HepG2 (cell line): ENCODE data around the gene TELO2. TPM values are rescaled to one million over a fixed set of nuclear protein-coding genes. Genes with fewer than 3 reads are reported as not detected.

Source experiments
- ATAC-seq: fragments of 200-7000 bp; cut with Tn5 transposase; 3 replicates; pipeline ENCODE4 v1.9.1; 2020; ENCODE audit warnings: mild to moderate bottlenecking, moderate library complexity
- BruUV-seq: library from RNA; stranded (reverse); fragments of 400-500 nt; replicated peaks from 2 replicates; lab custom pipeline; 2021; lab: Mats Ljungman, UMichigan
- CTCF ChIA-PET: fragments of 300-600 bp; formaldehyde crosslinking; extraction: SDS; loops from one replicate; lab custom pipeline; 2021; ENCODE audit warnings: low total read pairs, inconsistent platforms, low intra/inter-chr PET ratio; lab: Yijun Ruan, JAX
- POLR2A ChIA-PET: fragments of 350-600 bp; sonication (Branson Sonifier 250); formaldehyde crosslinking; loops from one replicate; lab custom pipeline; 2020; ENCODE audit warnings: antibody characterized with exemption, inconsistent platforms; lab: Yijun Ruan, JAX
- DNase-seq: peaks from one replicate; pipeline ENCODE4 v3.0.0-alpha.2; 2015; ENCODE audit warnings: low spot score
- FAIRE-seq: peaks from 3 replicates; lab custom pipeline; 2011; peaks lifted over from hg19 to GRCh38; lab: Jason Lieb, UNC
- H2AFZ ChIP-seq: one replicate; pipeline ENCODE4 v1.6.1; 2011; ENCODE audit warnings: low read length, inconsistent platforms
- H3K27ac ChIP-seq: fragments of 300-600 bp; 3 replicates; pipeline ENCODE4 v1.8.0; 2011; ENCODE audit warnings: mixed run types, mild to moderate bottlenecking, mixed read lengths, low read length, inconsistent platforms; ENCODE audit not compliant: insufficient read depth; ENCODE audit errors: extremely low read length
- H3K27me3 ChIP-seq, 2 experiments: fragments of 200-600 bp in 1 of 2; 2 replicates in 1 of 2; 3 replicates in 1 of 2; pipeline versions ENCODE4 v1.6.0 to v1.8.0; 2011; ENCODE audit warnings: low read length in 2 of 2, mild to moderate bottlenecking in 2 of 2, moderate library complexity in 2 of 2, inconsistent platforms in 1 of 2; ENCODE audit not compliant: insufficient read depth in 2 of 2, control insufficient read depth in 1 of 2
- H3K36me3 ChIP-seq, 2 experiments: fragments of 200-600 bp in 1 of 2; replicated peaks in 1 of 2; 2 replicates in 1 of 2; 3 replicates in 1 of 2; pipeline versions ENCODE4 v1.5.1 to v1.8.0; 2011; ENCODE audit warnings: low read length in 2 of 2, inconsistent platforms in 1 of 2; ENCODE audit not compliant: insufficient read depth in 2 of 2, control insufficient read depth in 1 of 2
- H3K4me1 ChIP-seq: 2 replicates; pipeline ENCODE4 v1.5.1; 2012; ENCODE audit warnings: low read length, inconsistent platforms; ENCODE audit not compliant: insufficient read depth
- H3K4me2 ChIP-seq: 2 replicates; pipeline ENCODE4 v1.6.0; 2011; ENCODE audit warnings: low read depth, low read length, inconsistent platforms
- H3K4me3 ChIP-seq, 3 experiments: fragments of 200-600 bp in 1 of 3; sonication (generic), shearing (Covaris generic) in 1 of 3; replicated peaks in 1 of 3; 2 replicates each; pipeline ENCODE4 v1.5.1; 2011 to 2016; ENCODE audit warnings: low read length in 3 of 3, inconsistent platforms in 2 of 3, low read depth in 2 of 3, mild to moderate bottlenecking in 2 of 3, control low read depth in 1 of 3, mixed read lengths in 1 of 3; ENCODE audit not compliant: insufficient read depth in 1 of 3
- H3K79me2 ChIP-seq: one replicate; pipeline ENCODE4 v1.6.1; 2011; ENCODE audit warnings: low read length, inconsistent platforms; ENCODE audit not compliant: insufficient read depth
- H3K9ac ChIP-seq: 2 replicates; pipeline ENCODE4 v1.6.0; 2011; ENCODE audit warnings: mild to moderate bottlenecking, low read depth, low read length, inconsistent platforms; ENCODE audit not compliant: insufficient read depth
- H3K9me3 ChIP-seq: 2 replicates; pipeline ENCODE4 v1.5.1; 2012; ENCODE audit warnings: mild to moderate bottlenecking, low read length
- H4K20me1 ChIP-seq: 2 replicates; pipeline ENCODE4 v1.6.0; 2011; ENCODE audit warnings: inconsistent platforms, mild to moderate bottlenecking, low read length, moderate library complexity; ENCODE audit not compliant: insufficient read depth
- CBX5 ChIP-seq: sonication (generic); formaldehyde crosslinking; IDR thresholded peaks from 2 replicates; pipeline ENCODE4 v1.4.0; 2020; ENCODE audit warnings: missing genetic modification reagents, borderline replicate concordance
- SKI ChIP-seq: fragments of 450-650 bp; IDR thresholded peaks from one replicate; pipeline ENCODE4 v1.6.1; 2018; ENCODE audit warnings: mild to moderate bottlenecking; ENCODE audit not compliant: partially characterized antibody
- TERF1 ChIP-seq: sonication (generic); formaldehyde crosslinking; IDR thresholded peaks from 2 replicates; pipeline ENCODE4 v1.8.0; 2022; ENCODE audit warnings: mild to moderate bottlenecking, missing genetic modification reagents, moderate library complexity
- ZBTB33 ChIP-seq: sonication (generic); formaldehyde crosslinking; IDR thresholded peaks from 2 replicates; pipeline ENCODE4 v1.4.0; 2020; ENCODE audit warnings: missing genetic modification reagents
- ZMYM3 ChIP-seq: sonication (generic); formaldehyde crosslinking; IDR thresholded peaks from 2 replicates; pipeline ENCODE4 v1.5.1; 2020; ENCODE audit warnings: mild to moderate bottlenecking, missing genetic modification reagents
- WGBS: methylation state at CpG from one replicate; pipeline ENCODE4 v1.1.6; 2017; ENCODE audit warnings: low lambda C conversion rate; 5-methylcytosine and 5-hydroxymethylcytosine counted together
- in situ Hi-C: cut with HindIII; loops from 2 replicates; pipeline ENCODE4 v1.10.0; 2017; ENCODE audit warnings: low pct_unique_long_range_greater_than_20kb; ENCODE audit not compliant: extremely low pct_ligation_motif_present
- intact Hi-C: fragments of 100-400 bp; cut with micrococcal nuclease; formaldehyde crosslinking; loops from one replicate; pipeline ENCODE4 v1.10.0; 2022; ENCODE audit not compliant: unreplicated experiment
- polyA plus RNA-seq, 8 experiments: library from polyadenylated mRNA; depleted of rRNA in 3 of 8; stranded (reverse) in 7 of 8; unstranded in 1 of 8; fragments of >200 nt; fragmentation: Illumina TruSeq in 4 of 8; extraction: Trizol in 4 of 8; gene quantifications; 2 replicates each; pipeline versions ENCODE4 v1.2.1 to v1.2.3, GENCODE V29; 2011 to 2016; ENCODE audit warnings: low read depth in 4 of 8, missing spikeins in 1 of 8, mixed read lengths in 1 of 8; ENCODE audit not compliant: insufficient read depth in 1 of 8
- total RNA-seq, 5 experiments: library from RNA; depleted of rRNA; stranded (reverse); fragments of >200 nt; fragmentation: Illumina TruSeq; extraction: Trizol; gene quantifications; 2 replicates each; pipeline ENCODE4 v1.2.3, GENCODE V29; 2016; ENCODE audit warnings: low read depth in 1 of 5
- TF ChIP-seq, protein P1 (sequence below): sonication (generic); formaldehyde crosslinking; IDR thresholded peaks from 2 replicates; pipeline ENCODE4 v1.8.0; 2022; ENCODE audit warnings: mild to moderate bottlenecking, missing genetic modification reagents; ENCODE audit not compliant: insufficient replicate concordance

The TELO2 gene
- total and polyA plus RNA-seq, 2 of the 13 experiments (the other 11 are each of a cell fraction or from before 2014, with no cell fraction given), result 10.1 to 17.9 TPM

GRCh38 chr16:1511662-1512569 lies 18.8 kb downstream of the TELO2 start:
- WGBS, result 92% methylated on average over 30 of the region's 30 CpGs
- no peaks in the 10 kb centered on the region for H3K27me3 ChIP-seq
- no peak for ATAC-seq
- H3K27ac ChIP-seq, result no peak overlapping the region
- in situ Hi-C loops (no loop called here), intact Hi-C loops (no loop called here)
- no peaks in the 10 kb centered on the region for H3K4me1 ChIP-seq
- peaks cover 4 to 6% of the 10 kb centered on the region in 2 experiments; a peak in 2 of 5 replicates for H3K36me3 ChIP-seq
- TF ChIP-seq, protein P1, sequence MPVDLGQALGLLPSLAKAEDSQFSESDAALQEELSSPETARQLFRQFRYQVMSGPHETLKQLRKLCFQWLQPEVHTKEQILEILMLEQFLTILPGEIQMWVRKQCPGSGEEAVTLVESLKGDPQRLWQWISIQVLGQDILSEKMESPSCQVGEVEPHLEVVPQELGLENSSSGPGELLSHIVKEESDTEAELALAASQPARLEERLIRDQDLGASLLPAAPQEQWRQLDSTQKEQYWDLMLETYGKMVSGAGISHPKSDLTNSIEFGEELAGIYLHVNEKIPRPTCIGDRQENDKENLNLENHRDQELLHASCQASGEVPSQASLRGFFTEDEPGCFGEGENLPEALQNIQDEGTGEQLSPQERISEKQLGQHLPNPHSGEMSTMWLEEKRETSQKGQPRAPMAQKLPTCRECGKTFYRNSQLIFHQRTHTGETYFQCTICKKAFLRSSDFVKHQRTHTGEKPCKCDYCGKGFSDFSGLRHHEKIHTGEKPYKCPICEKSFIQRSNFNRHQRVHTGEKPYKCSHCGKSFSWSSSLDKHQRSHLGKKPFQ (CRISPR knock-in tag), result no peak
- TF ChIP-seq SKI, result no peak
- TF ChIP-seq TERF1, result no peak
- no peak for TF ChIP-seq CBX5 (CRISPR knock-in tag)
- TF ChIP-seq ZBTB33 (CRISPR knock-in tag), result peak; percentile 52; the same call in 1 of the 2 replicates
- TF ChIP-seq ZMYM3 (CRISPR knock-in tag), result no peak
- no peak overlapping the region for H3K9ac ChIP-seq
- no TSS peak for BruUV-seq
- H3K4me3 ChIP-seq, result no peak overlapping the region
- ChIA-PET CTCF (no interaction called here), POLR2A (interaction anchor here (0.6 kb wide), 1 partner anchor 169 kb away, joined by 4 read pairs; no protein-coding TSS in a partner anchor)
- H3K4me2 ChIP-seq, result no peak overlapping the region
- H3K79me2 ChIP-seq, result no peaks in the 10 kb centered on the region
- no peaks in the 10 kb centered on the region for H4K20me1 ChIP-seq
- no peak for FAIRE-seq
- H2AFZ ChIP-seq, result no peak overlapping the region
- no peaks in the 10 kb centered on the region for H3K9me3 ChIP-seq
- no peak for DNase-seq
